ENCODE results near the gene IFNW1. TPM values are rescaled to one million over a fixed set of nuclear protein-coding genes. Genes with fewer than 3 reads are reported as not detected.

IFNW1 gene
- total RNA-seq, 1 donor from 2014 or later, result not detected

- Mint-ChIP-seq H3K4me3 (ENCODE audit: unreplicated experiment) (peak overlapping the region; percentile 16), H3K36me3 (ENCODE audit: unreplicated experiment) (peaks cover 2% of the 10 kb centered on the region), H3K4me1 (ENCODE audit: unreplicated experiment) (peaks cover 18% of the 10 kb centered on the region), H3K9me3 (ENCODE audit: unreplicated experiment) (peaks cover 4% of the 10 kb centered on the region), H3K27me3 (ENCODE audit: unreplicated experiment) (no peaks in the 10 kb centered on the region), H3K27ac (ENCODE audit: unreplicated experiment) (peak overlapping the region; percentile 76)
- DNase-seq (ENCODE audit: extremely low spot score, unreplicated experiment), result no peak
- TF ChIP-seq CTCF (IDR thresholded peaks at IDR 0.05), result no peak
Measured at GRCh38 chr9:21096172-21096900, 45.3 kb downstream of the IFNW1 start.

- TF ChIP-seq CTCF (IDR thresholded peaks at IDR 0.05), result no peak
- Mint-ChIP-seq H3K27ac (ENCODE audit: unreplicated experiment) (peak overlapping the region; percentile 76), H3K9me3 (ENCODE audit: unreplicated experiment) (peaks cover 4% of the 10 kb centered on the region), H3K27me3 (ENCODE audit: unreplicated experiment) (no peaks in the 10 kb centered on the region), H3K4me3 (ENCODE audit: unreplicated experiment) (no peak overlapping the region), H3K4me1 (ENCODE audit: unreplicated experiment) (peaks cover 18% of the 10 kb centered on the region), H3K36me3 (ENCODE audit: unreplicated experiment) (peaks cover 2% of the 10 kb centered on the region)
- DNase-seq (ENCODE audit: extremely low spot score, unreplicated experiment), result no peak
Measured at GRCh38 chr9:21095561-21095960, 46.1 kb downstream of the IFNW1 start.

Other genes with a start within 250 kb of the IFNW1 start
- 2.4 TPM in 2 replicates for gene HACD4, start 110.2 kb downstream of the IFNW1 start, total RNA-seq
- gene IFNB1, start 63.9 kb downstream of the IFNW1 start, total RNA-seq, result not detected in 2 replicates
- not detected in 2 replicates for gene IFNA21, start 24.8 kb upstream of the IFNW1 start, total RNA-seq
- not detected in 2 replicates for gene IFNA4, start 45.8 kb upstream of the IFNW1 start, total RNA-seq
- gene IFNA7, start 60.4 kb upstream of the IFNW1 start, total RNA-seq, result not detected in 2 replicates
- gene IFNA10, start 65.3 kb upstream of the IFNW1 start, total RNA-seq, result not detected in 2 replicates
- not detected in 2 replicates for gene IFNA16, start 75.5 kb upstream of the IFNW1 start, total RNA-seq
- gene IFNA17, start 86.4 kb upstream of the IFNW1 start, total RNA-seq, result not detected in 2 replicates
- gene IFNA14, start 98.2 kb upstream of the IFNW1 start, total RNA-seq, result not detected in 2 replicates
- gene IFNA5, start 163.5 kb upstream of the IFNW1 start, total RNA-seq, result not detected in 2 replicates
- 33.6 and 35.2 TPM in 2 replicates for gene KLHL9, start 193.6 kb upstream of the IFNW1 start, total RNA-seq
- gene IFNA6, start 209.1 kb upstream of the IFNW1 start, total RNA-seq, result not detected in 2 replicates
- gene IFNA13, start 226.2 kb upstream of the IFNW1 start, total RNA-seq, result not detected in 2 replicates
- not detected in 2 replicates for gene IFNA2, start 243.6 kb upstream of the IFNW1 start, total RNA-seq